ENCODE measurements around the gene EPM2AIP1. TPM values are rescaled to one million over a fixed set of nuclear protein-coding genes. Genes with fewer than 3 reads are reported as not detected.
A peak's percentile ranks its signal among the peaks of the same experiment; 100 is the strongest.

EPM2AIP1 gene
- total and polyA plus RNA-seq, 9 of the 15 experiments (the other 6 are each of a cell fraction or from before 2014, with no cell fraction given) = 6.7 to 44.8 (median 25.2) TPM

- TF ChIP-seq, protein P1, sequence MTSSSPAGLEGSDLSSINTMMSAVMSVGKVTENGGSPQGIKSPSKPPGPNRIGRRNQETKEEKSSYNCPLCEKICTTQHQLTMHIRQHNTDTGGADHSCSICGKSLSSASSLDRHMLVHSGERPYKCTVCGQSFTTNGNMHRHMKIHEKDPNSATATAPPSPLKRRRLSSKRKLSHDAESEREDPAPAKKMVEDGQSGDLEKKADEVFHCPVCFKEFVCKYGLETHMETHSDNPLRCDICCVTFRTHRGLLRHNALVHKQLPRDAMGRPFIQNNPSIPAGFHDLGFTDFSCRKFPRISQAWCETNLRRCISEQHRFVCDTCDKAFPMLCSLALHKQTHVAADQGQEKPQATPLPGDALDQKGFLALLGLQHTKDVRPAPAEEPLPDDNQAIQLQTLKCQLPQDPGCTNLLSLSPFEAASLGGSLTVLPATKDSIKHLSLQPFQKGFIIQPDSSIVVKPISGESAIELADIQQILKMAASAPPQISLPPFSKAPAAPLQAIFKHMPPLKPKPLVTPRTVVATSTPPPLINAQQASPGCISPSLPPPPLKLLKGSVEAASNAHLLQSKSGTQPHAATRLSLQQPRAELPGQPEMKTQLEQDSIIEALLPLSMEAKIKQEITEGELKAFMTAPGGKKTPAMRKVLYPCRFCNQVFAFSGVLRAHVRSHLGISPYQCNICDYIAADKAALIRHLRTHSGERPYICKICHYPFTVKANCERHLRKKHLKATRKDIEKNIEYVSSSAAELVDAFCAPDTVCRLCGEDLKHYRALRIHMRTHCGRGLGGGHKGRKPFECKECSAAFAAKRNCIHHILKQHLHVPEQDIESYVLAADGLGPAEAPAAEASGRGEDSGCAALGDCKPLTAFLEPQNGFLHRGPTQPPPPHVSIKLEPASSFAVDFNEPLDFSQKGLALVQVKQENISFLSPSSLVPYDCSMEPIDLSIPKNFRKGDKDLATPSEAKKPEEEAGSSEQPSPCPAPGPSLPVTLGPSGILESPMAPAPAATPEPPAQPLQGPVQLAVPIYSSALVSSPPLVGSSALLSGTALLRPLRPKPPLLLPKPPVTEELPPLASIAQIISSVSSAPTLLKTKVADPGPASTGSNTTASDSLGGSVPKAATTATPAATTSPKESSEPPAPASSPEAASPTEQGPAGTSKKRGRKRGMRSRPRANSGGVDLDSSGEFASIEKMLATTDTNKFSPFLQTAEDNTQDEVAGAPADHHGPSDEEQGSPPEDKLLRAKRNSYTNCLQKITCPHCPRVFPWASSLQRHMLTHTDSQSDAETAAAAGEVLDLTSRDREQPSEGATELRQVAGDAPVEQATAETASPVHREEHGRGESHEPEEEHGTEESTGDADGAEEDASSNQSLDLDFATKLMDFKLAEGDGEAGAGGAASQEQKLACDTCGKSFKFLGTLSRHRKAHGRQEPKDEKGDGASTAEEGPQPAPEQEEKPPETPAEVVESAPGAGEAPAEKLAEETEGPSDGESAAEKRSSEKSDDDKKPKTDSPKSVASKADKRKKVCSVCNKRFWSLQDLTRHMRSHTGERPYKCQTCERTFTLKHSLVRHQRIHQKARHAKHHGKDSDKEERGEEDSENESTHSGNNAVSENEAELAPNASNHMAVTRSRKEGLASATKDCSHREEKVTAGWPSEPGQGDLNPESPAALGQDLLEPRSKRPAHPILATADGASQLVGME (CRISPR knock-in tag; IDR thresholded peaks at IDR 0.05) = no peak
- TF ChIP-seq STAT5A (IDR thresholded peaks at IDR 0.05; ENCODE audit: borderline replicate concordance, low read length) = 0 out of 2 replicates have a peak, but pooled peaks have one; percentile 7
- no peak for TF ChIP-seq ZNF586 (CRISPR knock-in tag; conservative IDR thresholded peaks at IDR 0.05)
- TF ChIP-seq TOE1 (IDR thresholded peaks at IDR 0.05; ENCODE audit: borderline replicate concordance) = peak; percentile 69; the same call in 1 of the 2 replicates
- TF ChIP-seq TOE1 (CRISPR knock-in tag; IDR thresholded peaks at IDR 0.05; ENCODE audit: borderline replicate concordance, low read depth) = no peak
- no peak for TF ChIP-seq GABPB2 (CRISPR knock-in tag; conservative IDR thresholded peaks at IDR 0.05)
- TF ChIP-seq, protein P2, sequence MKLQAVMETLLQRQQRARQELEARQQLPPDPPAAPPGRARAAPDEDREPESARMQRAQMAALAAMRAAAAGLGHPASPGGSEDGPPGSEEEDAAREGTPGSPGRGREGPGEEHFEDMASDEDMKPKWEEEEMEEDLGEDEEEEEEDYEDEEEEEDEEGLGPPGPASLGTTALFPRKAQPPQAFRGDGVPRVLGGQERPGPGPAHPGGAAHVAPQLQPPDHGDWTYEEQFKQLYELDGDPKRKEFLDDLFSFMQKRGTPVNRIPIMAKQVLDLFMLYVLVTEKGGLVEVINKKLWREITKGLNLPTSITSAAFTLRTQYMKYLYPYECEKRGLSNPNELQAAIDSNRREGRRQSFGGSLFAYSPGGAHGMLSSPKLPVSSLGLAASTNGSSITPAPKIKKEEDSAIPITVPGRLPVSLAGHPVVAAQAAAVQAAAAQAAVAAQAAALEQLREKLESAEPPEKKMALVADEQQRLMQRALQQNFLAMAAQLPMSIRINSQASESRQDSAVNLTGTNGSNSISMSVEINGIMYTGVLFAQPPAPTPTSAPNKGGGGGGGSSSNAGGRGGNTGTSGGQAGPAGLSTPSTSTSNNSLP (IDR thresholded peaks at IDR 0.05; ENCODE audit: borderline replicate concordance, low read depth, low read length) = no peak
- TF ChIP-seq ZFP91 (CRISPR knock-in tag; IDR thresholded peaks at IDR 0.05) = no peak; the same call in 1 of the 2 replicates
- no peak for TF ChIP-seq XRCC5 (IDR thresholded peaks at IDR 0.05; ENCODE audit: low read depth, low read length)
- no peak for TF ChIP-seq ZNF695 (CRISPR knock-in tag; IDR thresholded peaks at IDR 0.05)
- TF ChIP-seq SRSF1 (IDR thresholded peaks at IDR 0.05; ENCODE audit: low read depth, low read length) = no peak
- no peak for TF ChIP-seq ZKSCAN1 (IDR thresholded peaks at IDR 0.05; ENCODE audit: low read depth, low read length)
- peak; percentile 27; the same call in 1 of the 2 replicates for TF ChIP-seq NCOR1 (IDR thresholded peaks at IDR 0.05)
- TF ChIP-seq, protein P3, sequence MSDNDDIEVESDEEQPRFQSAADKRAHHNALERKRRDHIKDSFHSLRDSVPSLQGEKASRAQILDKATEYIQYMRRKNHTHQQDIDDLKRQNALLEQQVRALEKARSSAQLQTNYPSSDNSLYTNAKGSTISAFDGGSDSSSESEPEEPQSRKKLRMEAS (CRISPR knock-in tag; IDR thresholded peaks at IDR 0.05) = no peak
- peak; percentile 32; the same call in 1 of the 2 replicates for TF ChIP-seq JUND (IDR thresholded peaks at IDR 0.05; ENCODE audit: borderline replicate concordance, low read depth, low read length)
- TF ChIP-seq JUND (tag; IDR thresholded peaks at IDR 0.05; ENCODE audit: borderline replicate concordance, low read depth, low read length) = peak; percentile 27; the same call in 1 of the 3 replicates
- no peak for TF ChIP-seq ZNF583 (CRISPR knock-in tag; IDR thresholded peaks at IDR 0.05)
- TF ChIP-seq ETV1 (tag; conservative IDR thresholded peaks at IDR 0.05; ENCODE audit: low read depth) = no peak
Observed at GRCh38 chr3:36991923-36992805, 767 bp downstream of the EPM2AIP1 start (continued).
